HG03439 (cell line): ENCODE results near the gene MYBPHL.

Experiments
- ATAC-seq: cut with Tn5 transposase; IDR thresholded peaks from one replicate; pipeline ENCODE4 v1.9.1; 2021; ENCODE audit warnings: mild to moderate bottlenecking, moderate library complexity; ENCODE audit not compliant: unreplicated experiment

The MYBPHL gene

GRCh38 chr1:109266965-109267364, 39.8 kb downstream of the MYBPHL start:
- ATAC-seq = no peak

GRCh38 chr1:109265741-109266330, 41.0 kb downstream of the MYBPHL start:
- ATAC-seq = no peak

GRCh38 chr1:109265016-109265415, 41.8 kb downstream of the MYBPHL start:
- ATAC-seq = no peak

GRCh38 chr1:109264379-109264755, 42.4 kb downstream of the MYBPHL start:
- no peak for ATAC-seq

- peak; percentile 69 for ATAC-seq
Observed at GRCh38 chr1:109263597-109264378, 43.0 kb downstream of the MYBPHL start.

- no peak for ATAC-seq
Observed at GRCh38 chr1:109263234-109263596, 43.6 kb downstream of the MYBPHL start.

GRCh38 chr1:109262231-109263055, 44.4 kb downstream of the MYBPHL start:
- no peak for ATAC-seq

- no peak for ATAC-seq
Observed at GRCh38 chr1:109261578-109261977, 45.2 kb downstream of the MYBPHL start.

- no peak for ATAC-seq
Observed at GRCh38 chr1:109261006-109261405, 45.8 kb downstream of the MYBPHL start.

GRCh38 chr1:109259674-109260557, 46.9 kb downstream of the MYBPHL start:
- ATAC-seq = no peak

- ATAC-seq = no peak
Observed at GRCh38 chr1:109258481-109259466, 48.0 kb downstream of the MYBPHL start.

GRCh38 chr1:109257682-109258421, 49.0 kb downstream of the MYBPHL start:
- ATAC-seq = no peak

- ATAC-seq = no peak
Observed at GRCh38 chr1:109256971-109257681, 49.7 kb downstream of the MYBPHL start.

- ATAC-seq = no peak
Observed at GRCh38 chr1:109256085-109256484, 50.7 kb downstream of the MYBPHL start.

- ATAC-seq = no peak
Observed at GRCh38 chr1:109255678-109256077, 51.1 kb downstream of the MYBPHL start.

GRCh38 chr1:109255097-109255651, 51.6 kb downstream of the MYBPHL start:
- ATAC-seq = no peak

GRCh38 chr1:109254621-109255096, 52.2 kb downstream of the MYBPHL start:
- no peak for ATAC-seq
